ENCODE measurements around the gene EPPIN. TPM values are rescaled to one million over a fixed set of nuclear protein-coding genes. Genes with fewer than 3 reads are reported as not detected.

The EPPIN gene
- total RNA-seq, 1 experiment from 2014 or later: not detected

- DNase-seq (ENCODE audit: low read depth): peak; percentile 2
Observed at GRCh38 chr20:45538209-45538799, 8.9 kb downstream of the EPPIN start.

- no peak for DNase-seq (ENCODE audit: low read depth)
Observed at GRCh38 chr20:45527294-45527693, 19.9 kb downstream of the EPPIN start.

- DNase-seq (ENCODE audit: low read depth): no peak
Observed at GRCh38 chr20:45523821-45524220, 23.4 kb downstream of the EPPIN start.

GRCh38 chr20:45518282-45518681 is 28.9 kb downstream of the EPPIN start:
- DNase-seq (ENCODE audit: low read depth): peak; percentile 46

- no peak for DNase-seq (ENCODE audit: low read depth)
Observed at GRCh38 chr20:45515147-45515913, 31.9 kb downstream of the EPPIN start, which contains the start of gene SPINT3. Gene SPINT3 (minus strand): TSS chr20:45515622. CDS start chr20:45515608, 14 bp downstream.

- DNase-seq (ENCODE audit: low read depth): no peak
Observed at GRCh38 chr20:45510242-45510862, 36.8 kb downstream of the EPPIN start.

- no peak for DNase-seq (ENCODE audit: low read depth)
Observed at GRCh38 chr20:45509091-45509490, 38.1 kb downstream of the EPPIN start.

- peak; percentile 25 for DNase-seq (ENCODE audit: low read depth)
Observed at GRCh38 chr20:45508068-45508886, 38.9 kb downstream of the EPPIN start.

- peak; percentile 17 for DNase-seq (ENCODE audit: low read depth)
Observed at GRCh38 chr20:45507011-45507820, 40.0 kb downstream of the EPPIN start.

- no peak for DNase-seq (ENCODE audit: low read depth)
Observed at GRCh38 chr20:45506398-45506797, 40.8 kb downstream of the EPPIN start.

- DNase-seq (ENCODE audit: low read depth): no peak
Observed at GRCh38 chr20:45503403-45503802, 43.8 kb downstream of the EPPIN start.

GRCh38 chr20:45502561-45502960 is 44.6 kb downstream of the EPPIN start:
- no peak for DNase-seq (ENCODE audit: low read depth)

GRCh38 chr20:45501600-45501999 is 45.6 kb downstream of the EPPIN start:
- no peak for DNase-seq (ENCODE audit: low read depth)

GRCh38 chr20:45500022-45500421 is 47.2 kb downstream of the EPPIN start:
- DNase-seq (ENCODE audit: low read depth): no peak

GRCh38 chr20:45497971-45498494 is 49.2 kb downstream of the EPPIN start:
- no peak for DNase-seq (ENCODE audit: low read depth)

GRCh38 chr20:45496166-45496565 is 51.0 kb downstream of the EPPIN start:
- no peak for DNase-seq (ENCODE audit: low read depth)

GRCh38 chr20:45495501-45495941 is 51.7 kb downstream of the EPPIN start:
- no peak for DNase-seq (ENCODE audit: low read depth)

All from Daoy (cell line).